PFSK-1 (cell line): ENCODE results near the gene RETREG2. TPM values are rescaled to one million over a fixed set of nuclear protein-coding genes. Genes with fewer than 3 reads are reported as not detected.

Source experiments
- FOXP2 ChIP-seq: optimal IDR thresholded peaks from 2 replicates; pipeline ENCODE3; 2011; ENCODE audit warnings: borderline replicate concordance, control low read depth, inconsistent platforms; ENCODE audit not compliant: insufficient read depth; ENCODE audit errors: extremely low read length, extremely low read depth
- POLR2AphosphoS5 ChIP-seq: IDR thresholded peaks from 2 replicates; pipeline ENCODE4 v1.6.1; 2012; ENCODE audit warnings: low read depth, mild to moderate bottlenecking, control low read depth, low read length, moderate library complexity
- SIN3A ChIP-seq: IDR thresholded peaks from 2 replicates; pipeline ENCODE4 v1.6.1; 2012; ENCODE audit warnings: mild to moderate bottlenecking, low read length, moderate library complexity, borderline replicate concordance; ENCODE audit not compliant: insufficient read depth
- TAF1 ChIP-seq: IDR thresholded peaks from 2 replicates; pipeline ENCODE4 v1.6.1; 2012; ENCODE audit warnings: low read length, control low read depth, borderline replicate concordance; ENCODE audit not compliant: insufficient read depth
- polyA plus RNA-seq: library from polyadenylated mRNA; unstranded; fragments of >200 nt; gene quantifications from one replicate; pipeline ENCODE4 v1.2.1, GENCODE V29; 2012; ENCODE audit warnings: low read depth, missing spikeins; ENCODE audit not compliant: insufficient read length
- TF ChIP-seq, protein P1 (sequence below), 2 experiments: IDR thresholded peaks; 2 replicates each; pipeline versions ENCODE4 v1.6.1 to v1.8.0; 2011 to 2012; ENCODE audit warnings: low read depth in 2 of 2, low read length in 2 of 2, control low read depth in 1 of 2, inconsistent platforms in 1 of 2, mild to moderate bottlenecking in 1 of 2, moderate library complexity in 1 of 2; ENCODE audit not compliant: insufficient read depth in 1 of 2

RETREG2 gene, protein sequence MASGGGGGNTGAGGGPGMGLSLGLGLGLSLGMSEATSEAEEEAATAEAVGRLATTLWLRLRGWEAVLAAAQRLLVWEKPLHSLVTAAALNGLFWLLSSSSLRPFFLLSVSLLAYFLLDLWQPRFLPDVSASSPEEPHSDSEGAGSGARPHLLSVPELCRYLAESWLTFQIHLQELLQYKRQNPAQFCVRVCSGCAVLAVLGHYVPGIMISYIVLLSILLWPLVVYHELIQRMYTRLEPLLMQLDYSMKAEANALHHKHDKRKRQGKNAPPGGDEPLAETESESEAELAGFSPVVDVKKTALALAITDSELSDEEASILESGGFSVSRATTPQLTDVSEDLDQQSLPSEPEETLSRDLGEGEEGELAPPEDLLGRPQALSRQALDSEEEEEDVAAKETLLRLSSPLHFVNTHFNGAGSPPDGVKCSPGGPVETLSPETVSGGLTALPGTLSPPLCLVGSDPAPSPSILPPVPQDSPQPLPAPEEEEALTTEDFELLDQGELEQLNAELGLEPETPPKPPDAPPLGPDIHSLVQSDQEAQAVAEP
- polyA plus RNA-seq = 78.8 TPM

DNA sequence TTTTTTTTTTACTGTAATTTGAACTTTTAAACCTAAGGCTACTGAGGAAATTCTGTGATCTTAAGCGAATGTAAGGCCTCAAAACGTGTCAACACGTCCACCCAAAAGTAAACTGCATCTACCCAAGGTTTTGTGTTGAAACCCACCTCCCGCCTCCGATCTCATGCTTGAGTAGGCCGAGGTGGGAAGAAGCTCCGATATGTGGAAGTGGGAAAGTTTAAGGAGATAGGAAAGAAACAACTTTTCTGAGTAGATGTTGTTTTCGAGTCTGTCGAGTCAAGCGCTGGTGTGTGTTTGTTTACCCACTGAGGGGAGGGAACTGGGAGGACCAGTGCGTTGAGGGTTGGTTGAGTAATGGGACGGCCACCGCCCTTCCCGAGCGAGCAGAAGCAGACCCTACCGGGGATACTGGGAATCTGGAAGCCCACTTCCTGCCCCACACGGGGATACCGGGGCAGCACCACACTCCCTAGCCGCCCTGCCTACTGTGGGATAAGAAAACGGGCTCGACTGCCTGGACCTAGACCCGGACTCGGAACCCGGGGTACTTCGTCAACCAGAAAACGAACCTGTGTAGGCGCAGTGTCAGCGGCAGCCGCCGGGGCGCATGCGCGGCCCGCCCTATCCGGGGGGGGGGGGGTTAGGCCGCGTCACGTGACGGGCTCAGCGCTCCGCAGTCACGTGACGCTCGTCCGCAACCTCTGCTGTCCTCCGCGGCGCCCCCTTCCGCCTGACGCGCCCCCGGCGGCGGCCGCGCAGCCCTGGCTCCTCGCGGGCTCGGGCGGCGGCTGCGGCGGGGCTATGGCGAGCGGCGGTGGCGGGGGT lies at the start of gene RETREG2:
Gene RETREG2 (plus strand): TSS at position 724 of the 825 bp plus-strand sequence. CDS start 78 bp downstream, at position 802.
- TF ChIP-seq, protein P1, sequence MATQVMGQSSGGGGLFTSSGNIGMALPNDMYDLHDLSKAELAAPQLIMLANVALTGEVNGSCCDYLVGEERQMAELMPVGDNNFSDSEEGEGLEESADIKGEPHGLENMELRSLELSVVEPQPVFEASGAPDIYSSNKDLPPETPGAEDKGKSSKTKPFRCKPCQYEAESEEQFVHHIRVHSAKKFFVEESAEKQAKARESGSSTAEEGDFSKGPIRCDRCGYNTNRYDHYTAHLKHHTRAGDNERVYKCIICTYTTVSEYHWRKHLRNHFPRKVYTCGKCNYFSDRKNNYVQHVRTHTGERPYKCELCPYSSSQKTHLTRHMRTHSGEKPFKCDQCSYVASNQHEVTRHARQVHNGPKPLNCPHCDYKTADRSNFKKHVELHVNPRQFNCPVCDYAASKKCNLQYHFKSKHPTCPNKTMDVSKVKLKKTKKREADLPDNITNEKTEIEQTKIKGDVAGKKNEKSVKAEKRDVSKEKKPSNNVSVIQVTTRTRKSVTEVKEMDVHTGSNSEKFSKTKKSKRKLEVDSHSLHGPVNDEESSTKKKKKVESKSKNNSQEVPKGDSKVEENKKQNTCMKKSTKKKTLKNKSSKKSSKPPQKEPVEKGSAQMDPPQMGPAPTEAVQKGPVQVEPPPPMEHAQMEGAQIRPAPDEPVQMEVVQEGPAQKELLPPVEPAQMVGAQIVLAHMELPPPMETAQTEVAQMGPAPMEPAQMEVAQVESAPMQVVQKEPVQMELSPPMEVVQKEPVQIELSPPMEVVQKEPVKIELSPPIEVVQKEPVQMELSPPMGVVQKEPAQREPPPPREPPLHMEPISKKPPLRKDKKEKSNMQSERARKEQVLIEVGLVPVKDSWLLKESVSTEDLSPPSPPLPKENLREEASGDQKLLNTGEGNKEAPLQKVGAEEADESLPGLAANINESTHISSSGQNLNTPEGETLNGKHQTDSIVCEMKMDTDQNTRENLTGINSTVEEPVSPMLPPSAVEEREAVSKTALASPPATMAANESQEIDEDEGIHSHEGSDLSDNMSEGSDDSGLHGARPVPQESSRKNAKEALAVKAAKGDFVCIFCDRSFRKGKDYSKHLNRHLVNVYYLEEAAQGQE (IDR thresholded peaks at IDR 0.05; ENCODE audit: insufficient read depth in 1 of 2, low read depth in 2 of 2, low read length in 2 of 2) = no peak
- TF ChIP-seq TAF1 (peak; percentile 65; the same call in 1 of the 2 replicates), SIN3A (peak; percentile 79; the same call in 1 of the 2 replicates), POLR2AphosphoS5 (peak; percentile 94), FOXP2 (peak; percentile 72)

DNA sequence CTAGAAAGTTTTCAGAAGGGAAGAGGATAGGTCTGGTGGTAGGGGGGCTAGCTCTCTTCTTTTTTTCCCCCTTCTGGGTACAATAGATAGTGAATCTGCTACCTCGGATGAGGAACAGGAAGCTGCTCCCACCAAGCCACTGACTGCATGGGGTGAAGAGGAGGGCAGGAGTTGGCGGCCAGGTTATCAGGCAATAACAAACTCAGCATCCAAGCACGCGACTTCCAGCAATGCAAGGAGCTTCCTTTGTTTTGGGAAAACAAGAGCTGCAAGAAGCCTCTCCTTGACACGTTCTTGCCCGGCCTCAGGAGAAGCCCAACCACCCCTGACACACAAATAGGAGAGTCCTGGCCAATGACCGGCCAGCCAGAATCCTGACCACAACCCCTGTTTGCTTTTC lies 49.7 kb upstream of the RETREG2 start:
- TF ChIP-seq, protein P1 (IDR thresholded peaks at IDR 0.05; ENCODE audit: insufficient read depth in 1 of 2, low read depth in 2 of 2, low read length in 2 of 2) = no peak
- TF ChIP-seq TAF1 (no peak), POLR2AphosphoS5 (no peak), SIN3A (no peak), FOXP2 (no peak)

DNA sequence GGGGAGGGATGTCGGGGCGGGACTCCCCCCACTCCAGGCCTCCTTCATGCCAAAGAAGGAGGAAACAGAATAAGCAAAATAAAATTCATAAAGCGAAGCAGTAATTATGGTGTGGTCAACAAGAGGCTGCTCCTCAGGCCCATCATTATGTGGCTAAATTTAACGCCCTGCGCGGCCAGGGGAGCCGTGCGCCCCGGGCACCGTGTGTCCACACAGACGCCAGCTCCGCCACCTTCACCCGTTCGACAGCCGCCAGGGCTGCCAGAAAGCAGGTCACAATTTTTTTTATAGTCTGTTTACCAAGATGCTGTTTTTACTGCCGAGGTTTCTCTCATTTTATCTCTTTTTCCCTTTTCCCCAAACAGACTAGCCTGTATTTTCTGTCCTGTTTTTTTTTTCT lies 48.5 kb upstream of the RETREG2 start:
- TF ChIP-seq, protein P1 (IDR thresholded peaks at IDR 0.05; ENCODE audit: insufficient read depth in 1 of 2, low read depth in 2 of 2, low read length in 2 of 2) = no peak
- TF ChIP-seq FOXP2 (no peak), SIN3A (no peak), TAF1 (no peak), POLR2AphosphoS5 (no peak)

GRCh38 chr2:219131327-219131726 lies 46.7 kb upstream of the RETREG2 start:
- TF ChIP-seq SIN3A = no peak
- TF ChIP-seq POLR2AphosphoS5 = no peak
- TF ChIP-seq TAF1 = no peak
- TF ChIP-seq, protein P1 (IDR thresholded peaks at IDR 0.05; ENCODE audit: insufficient read depth in 1 of 2, low read depth in 2 of 2, low read length in 2 of 2) = no peak
